ENCODE results near the gene PLCB3. TPM values are rescaled to one million over a fixed set of nuclear protein-coding genes. Genes with fewer than 3 reads are reported as not detected.
"Not testable (repeated sequence)": the region's sequence is repeated elsewhere in the genome, so short reads cannot be mapped to it uniquely, and the experiment has no call there.

The PLCB3 gene
- total RNA-seq, 1 experiment from 2014 or later = 69.0 TPM

DNA sequence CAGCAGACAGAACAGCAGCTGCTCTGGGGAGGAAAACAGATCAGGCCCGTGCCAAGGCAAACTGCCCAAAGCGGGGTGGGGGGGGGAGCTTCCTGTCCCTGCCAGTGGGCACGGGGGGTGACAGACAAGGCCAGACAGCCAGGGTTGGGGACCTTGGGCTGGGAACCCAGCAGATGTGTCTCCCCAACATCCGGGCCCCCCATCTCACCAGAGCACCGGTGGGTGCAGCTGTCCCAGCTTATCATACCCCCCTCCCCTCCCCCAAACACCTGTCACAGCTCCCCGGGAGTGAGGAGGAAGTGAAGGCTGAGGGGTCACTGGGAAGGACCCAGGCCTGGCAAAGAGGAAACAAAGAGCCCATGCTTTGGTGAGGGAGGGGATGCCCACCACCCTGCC lies 5.9 kb upstream of the PLCB3 start:
- Histone ChIP-seq H3K4me3 (ENCODE audit: low read length) (peak overlapping the region; percentile 80), H3K9ac (ENCODE audit: low read length) (peak overlapping the region; percentile 93), H2AFZ (ENCODE audit: low read length) (no peak overlapping the region), H3K9me3 (ENCODE audit: low read length) (no peaks in the 10 kb centered on the region), H3K9me2 (replicated peaks; ENCODE audit: low read length) (no peaks in the 10 kb centered on the region), H3K4me1 (ENCODE audit: insufficient read depth, low read length) (peaks cover 47% of the 10 kb centered on the region), H3F3A (ENCODE audit: low read length, unreplicated experiment) (peaks cover 3% of the 10 kb centered on the region), H3K27me3 (ENCODE audit: low read length) (no peaks in the 10 kb centered on the region), H3K36me3 (ENCODE audit: low read depth, low read length) (peaks cover 14% of the 10 kb centered on the region; the same call in 1 of the 2 replicates), H4K20me1 (ENCODE audit: low read length) (peaks cover 8% of the 10 kb centered on the region; the same call in 1 of the 2 replicates), H3K79me2 (ENCODE audit: low read length) (peaks cover 48% of the 10 kb centered on the region), H3K27ac (ENCODE audit: low read length) (peak overlapping the region; percentile 94), H3K4me2 (ENCODE audit: low read length) (peak overlapping the region; percentile 94)
- CTCF ChIA-PET = interaction anchor here (1.0 to 1.3 kb wide), 2 partner anchors 8 to 41 kb away, joined by 3 read pairs; no protein-coding TSS in a partner anchor
- ATAC-seq (peak; percentile 0; the same call in 1 of the 2 replicates), DNase-seq (peak; percentile 55)
- POLR2A ChIA-PET (ENCODE audit: unreplicated experiment) = interaction anchor here (0.7 to 2.6 kb wide), 6 partner anchors 8 to 1670 kb away, joined by 5 to 18 read pairs (median 11); partner anchors contain the start of genes NUDT22 and STIP1
- BruUV-seq (replicated peaks) = no TSS peak
- intact Hi-C loops (cut with micrococcal nuclease) = no loop called here
- no peak for TF ChIP-seq EZH2 (IDR thresholded peaks at IDR 0.05; ENCODE audit: low read length, unreplicated experiment)
- TF ChIP-seq, protein P1, sequence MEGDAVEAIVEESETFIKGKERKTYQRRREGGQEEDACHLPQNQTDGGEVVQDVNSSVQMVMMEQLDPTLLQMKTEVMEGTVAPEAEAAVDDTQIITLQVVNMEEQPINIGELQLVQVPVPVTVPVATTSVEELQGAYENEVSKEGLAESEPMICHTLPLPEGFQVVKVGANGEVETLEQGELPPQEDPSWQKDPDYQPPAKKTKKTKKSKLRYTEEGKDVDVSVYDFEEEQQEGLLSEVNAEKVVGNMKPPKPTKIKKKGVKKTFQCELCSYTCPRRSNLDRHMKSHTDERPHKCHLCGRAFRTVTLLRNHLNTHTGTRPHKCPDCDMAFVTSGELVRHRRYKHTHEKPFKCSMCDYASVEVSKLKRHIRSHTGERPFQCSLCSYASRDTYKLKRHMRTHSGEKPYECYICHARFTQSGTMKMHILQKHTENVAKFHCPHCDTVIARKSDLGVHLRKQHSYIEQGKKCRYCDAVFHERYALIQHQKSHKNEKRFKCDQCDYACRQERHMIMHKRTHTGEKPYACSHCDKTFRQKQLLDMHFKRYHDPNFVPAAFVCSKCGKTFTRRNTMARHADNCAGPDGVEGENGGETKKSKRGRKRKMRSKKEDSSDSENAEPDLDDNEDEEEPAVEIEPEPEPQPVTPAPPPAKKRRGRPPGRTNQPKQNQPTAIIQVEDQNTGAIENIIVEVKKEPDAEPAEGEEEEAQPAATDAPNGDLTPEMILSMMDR (conservative IDR thresholded peaks at IDR 0.05; ENCODE audit: low read depth, low read length) = no peak
- TF ChIP-seq EZH2phosphoT487 (IDR thresholded peaks at IDR 0.05; ENCODE audit: borderline replicate concordance, low read length) = no peak

DNA sequence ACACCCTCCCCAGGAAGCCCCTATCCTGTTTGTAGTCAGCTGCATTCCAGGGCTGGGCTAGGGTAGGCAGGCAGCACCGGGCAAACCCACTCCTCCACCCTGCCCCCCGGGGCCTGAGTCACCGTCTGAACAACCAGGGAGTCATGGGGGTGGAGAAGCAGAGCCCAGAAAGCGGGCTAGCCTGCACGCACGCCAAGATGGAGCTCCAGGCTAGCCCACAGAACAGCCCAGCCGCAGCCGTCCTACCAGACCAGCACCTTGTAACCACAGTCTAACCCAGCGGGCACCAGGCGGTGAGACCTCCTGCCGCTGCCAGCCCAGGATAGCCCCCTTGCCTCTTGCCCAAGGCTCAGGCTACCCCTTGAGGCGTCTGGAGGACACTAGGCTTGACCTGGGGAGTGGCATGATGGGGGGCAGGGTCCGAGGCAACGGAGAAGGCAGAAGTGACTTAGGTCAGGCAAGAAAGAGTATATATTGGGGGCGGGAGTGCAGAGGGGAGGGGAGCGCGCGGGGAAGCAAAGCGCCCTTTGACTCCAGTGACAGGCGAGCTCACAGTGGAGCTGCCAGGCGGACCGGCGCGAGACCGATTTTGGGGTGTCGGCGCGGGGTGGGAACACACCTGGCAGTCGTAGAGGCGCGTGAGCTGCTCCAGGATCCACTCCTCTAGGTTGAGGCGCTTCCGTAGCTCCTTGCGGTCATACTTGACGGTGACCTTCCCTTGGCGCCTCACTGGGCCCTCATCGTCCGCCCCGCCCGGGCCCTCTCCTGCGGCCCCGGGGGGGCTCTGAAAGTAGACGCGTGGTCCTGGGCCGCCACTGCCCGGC lies 5.3 kb upstream of the PLCB3 start:
- H3K27me3 ChIP-seq (ENCODE audit: low read length) = no peaks in the 10 kb centered on the region
- H3K9ac ChIP-seq (ENCODE audit: low read length) = peak overlapping the region; percentile 93
- H4K20me1 ChIP-seq (ENCODE audit: low read length) = peaks cover 8% of the 10 kb centered on the region; the same call in 1 of the 2 replicates
- peaks cover 48% of the 10 kb centered on the region for H3K79me2 ChIP-seq (ENCODE audit: low read length)
- ChIA-PET POLR2A (ENCODE audit: unreplicated experiment) (interaction anchor here (0.6 to 2.6 kb wide), 7 partner anchors 8 to 1581 kb away, joined by 3 to 18 read pairs (median 5); partner anchors contain the start of genes NUDT22 and STIP1), CTCF (interaction anchor here (0.7 to 1.3 kb wide), 4 partner anchors 8 to 72 kb away, joined by 3 read pairs; partner anchors contain the start of gene PRDX5)
- peak overlapping the region; percentile 94 for H3K27ac ChIP-seq (ENCODE audit: low read length)
- peaks cover 14% of the 10 kb centered on the region; the same call in 1 of the 2 replicates for H3K36me3 ChIP-seq (ENCODE audit: low read depth, low read length)
- H2AFZ ChIP-seq (ENCODE audit: low read length) = no peak overlapping the region
- peak; percentile 36 for ATAC-seq
- peak overlapping the region; percentile 80 for H3K4me3 ChIP-seq (ENCODE audit: low read length)
- intact Hi-C loops (cut with micrococcal nuclease) = loop anchor here (2.0 kb wide), 2 partner anchors 25 to 55 kb away; partner anchors contain the start of gene CATSPERZ
- peak overlapping the region; percentile 94 for H3K4me2 ChIP-seq (ENCODE audit: low read length)
- no peaks in the 10 kb centered on the region for H3F3A ChIP-seq (ENCODE audit: low read length, unreplicated experiment)
- peaks cover 49% of the 10 kb centered on the region for H3K4me1 ChIP-seq (ENCODE audit: insufficient read depth, low read length)
- no peaks in the 10 kb centered on the region for H3K9me2 ChIP-seq (replicated peaks; ENCODE audit: low read length)
- no peak for TF ChIP-seq EZH2 (IDR thresholded peaks at IDR 0.05; ENCODE audit: low read length, unreplicated experiment)
- TF ChIP-seq EZH2phosphoT487 (IDR thresholded peaks at IDR 0.05; ENCODE audit: borderline replicate concordance, low read length) = no peak
- TF ChIP-seq, protein P1 (conservative IDR thresholded peaks at IDR 0.05; ENCODE audit: low read depth, low read length) = no peak
- DNase-seq = peak; percentile 99
- no peaks in the 10 kb centered on the region for H3K9me3 ChIP-seq (ENCODE audit: low read length)
- BruUV-seq (replicated peaks) = TSS peak; percentile 47

DNA sequence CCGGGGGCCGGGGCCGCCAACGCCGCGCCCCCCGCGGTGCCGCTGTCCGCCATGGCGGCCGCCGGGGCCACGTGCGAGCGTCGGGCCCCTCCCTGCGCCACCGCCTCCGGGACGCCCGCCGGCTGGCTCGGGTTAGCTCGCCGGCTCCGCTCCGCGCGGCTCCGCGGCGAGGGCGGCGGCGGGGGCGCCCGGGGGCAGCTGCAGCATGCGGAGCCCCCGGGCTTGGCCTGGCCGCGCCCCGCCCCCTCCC lies 4.8 kb upstream of the PLCB3 start:
- not testable (repeated sequence) for H2AFZ ChIP-seq (ENCODE audit: low read length); H4K20me1 ChIP-seq (ENCODE audit: low read length); H3F3A ChIP-seq (ENCODE audit: low read length, unreplicated experiment); H3K9me3 ChIP-seq (ENCODE audit: low read length); H3K4me2 ChIP-seq (ENCODE audit: low read length); H3K27me3 ChIP-seq (ENCODE audit: low read length); DNase-seq; BruUV-seq (replicated peaks); H3K9me2 ChIP-seq (replicated peaks; ENCODE audit: low read length)
- intact Hi-C loops (cut with micrococcal nuclease) = loop anchor here (2.0 kb wide), 2 partner anchors 24 to 54 kb away; partner anchors contain the start of gene CATSPERZ
- Histone ChIP-seq H3K36me3 (ENCODE audit: low read depth, low read length) (peaks cover 14% of the 10 kb centered on the region; the same call in 1 of the 2 replicates), H3K4me3 (ENCODE audit: low read length) (peak overlapping the region; percentile 80; the same call in 1 of the 2 replicates), H3K9ac (ENCODE audit: low read length) (peak overlapping the region; percentile 93), H3K27ac (ENCODE audit: low read length) (peak overlapping the region; percentile 94), H3K4me1 (ENCODE audit: insufficient read depth, low read length) (peaks cover 50% of the 10 kb centered on the region), H3K79me2 (ENCODE audit: low read length) (peaks cover 49% of the 10 kb centered on the region)
- peak; percentile 1 for ATAC-seq
- ChIA-PET POLR2A (ENCODE audit: unreplicated experiment) (interaction anchor here (2.6 kb wide), 1 partner anchor 9 kb away, joined by 12 read pairs; no protein-coding TSS in a partner anchor), CTCF (interaction anchor here (0.9 kb wide), 1 partner anchor 54 kb away, joined by 3 read pairs; no protein-coding TSS in a partner anchor)
